Measurements from ENCODE around the gene YIPF5.

Gene YIPF5

GRCh38 chr5:144187699-144188294, 17.3 kb upstream of the YIPF5 start:
- no peak overlapping the region for H3K4me3 ChIP-seq (replicated peaks; ENCODE audit: low read depth, low read length)
- no peak for TF ChIP-seq CTCF (IDR thresholded peaks at IDR 0.05; ENCODE audit: low read depth, low read length, missing control alignments)
- peak; percentile 90 for DNase-seq (ENCODE audit: extremely low read depth, low read depth)

- TF ChIP-seq CTCF (IDR thresholded peaks at IDR 0.05; ENCODE audit: low read depth, low read length, missing control alignments): peak; percentile 56
- no peak overlapping the region for H3K4me3 ChIP-seq (replicated peaks; ENCODE audit: low read depth, low read length)
- no peak for DNase-seq (ENCODE audit: extremely low read depth, low read depth)
Observed at GRCh38 chr5:144183254-144183889, 12.9 kb upstream of the YIPF5 start.

- TF ChIP-seq CTCF (IDR thresholded peaks at IDR 0.05; ENCODE audit: low read depth, low read length, missing control alignments): no peak
- no peak overlapping the region for H3K4me3 ChIP-seq (replicated peaks; ENCODE audit: low read depth, low read length)
- no peak for DNase-seq (ENCODE audit: extremely low read depth, low read depth)
Observed at GRCh38 chr5:144179226-144179625, 8.8 kb upstream of the YIPF5 start.

- no peak for DNase-seq (ENCODE audit: extremely low read depth, low read depth)
- no peak overlapping the region for H3K4me3 ChIP-seq (replicated peaks; ENCODE audit: low read depth, low read length)
- no peak for TF ChIP-seq CTCF (IDR thresholded peaks at IDR 0.05; ENCODE audit: low read depth, low read length, missing control alignments)
Observed at GRCh38 chr5:144177548-144177947, 7.1 kb upstream of the YIPF5 start.

GRCh38 chr5:144173766-144174165, 3.3 kb upstream of the YIPF5 start:
- H3K4me3 ChIP-seq (replicated peaks; ENCODE audit: low read depth, low read length): no peak overlapping the region
- TF ChIP-seq CTCF (IDR thresholded peaks at IDR 0.05; ENCODE audit: low read depth, low read length, missing control alignments): no peak
- DNase-seq (ENCODE audit: extremely low read depth, low read depth): no peak

- DNase-seq (ENCODE audit: extremely low read depth, low read depth): no peak
- TF ChIP-seq CTCF (IDR thresholded peaks at IDR 0.05; ENCODE audit: low read depth, low read length, missing control alignments): no peak
- H3K4me3 ChIP-seq (replicated peaks; ENCODE audit: low read depth, low read length): peak overlapping the region; percentile 87
Observed at GRCh38 chr5:144169904-144170275, 569 bp downstream of the YIPF5 start.

- no peak overlapping the region for H3K4me3 ChIP-seq (replicated peaks; ENCODE audit: low read depth, low read length)
- TF ChIP-seq CTCF (IDR thresholded peaks at IDR 0.05; ENCODE audit: low read depth, low read length, missing control alignments): no peak
- no peak for DNase-seq (ENCODE audit: extremely low read depth, low read depth)
Observed at GRCh38 chr5:144167998-144168397, 2.5 kb downstream of the YIPF5 start.
